SKM-1 (cell line): ENCODE measurements around the gene BAZ2B.

ENCODE experiments used
- DNase-seq: peaks from one replicate; lab custom pipeline; 2025; ENCODE audit not compliant: unreplicated experiment; lab: John Stamatoyannopoulos, UW

BAZ2B gene

GRCh38 chr2:159270744-159271379 is 345.5 kb downstream of the BAZ2B start:
- DNase-seq: no peak
